Dedifferentiated amniotic fluid mesenchymal stem cell (primary cell): Measurements from ENCODE around the gene ZFAND3.

Experiments used
- DNase-seq: peaks from one replicate; pipeline ENCODE4 v3.0.0-alpha.2; 2016; ENCODE audit errors: extremely low spot score

ZFAND3 gene

DNA sequence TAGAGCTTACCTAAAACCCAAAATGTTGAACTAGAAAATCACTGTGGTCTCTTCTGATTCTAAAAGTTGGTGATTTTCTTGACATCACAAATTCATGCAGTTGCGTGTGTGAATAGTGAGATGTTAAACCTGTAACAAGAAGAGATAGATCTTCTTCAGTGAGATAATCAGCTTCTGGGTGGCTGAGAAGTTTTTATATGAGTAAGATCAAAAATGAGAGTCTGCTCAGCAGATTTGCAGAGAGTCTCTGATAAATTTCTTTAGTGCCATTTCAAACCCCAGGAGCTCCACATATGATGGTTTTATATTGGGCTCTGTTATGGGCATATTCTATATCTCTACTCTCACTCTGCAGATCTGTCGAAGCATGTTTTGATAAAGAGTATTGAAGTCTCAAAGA lies 185.4 kb downstream of the ZFAND3 start:
- DNase-seq, result no peak

DNA sequence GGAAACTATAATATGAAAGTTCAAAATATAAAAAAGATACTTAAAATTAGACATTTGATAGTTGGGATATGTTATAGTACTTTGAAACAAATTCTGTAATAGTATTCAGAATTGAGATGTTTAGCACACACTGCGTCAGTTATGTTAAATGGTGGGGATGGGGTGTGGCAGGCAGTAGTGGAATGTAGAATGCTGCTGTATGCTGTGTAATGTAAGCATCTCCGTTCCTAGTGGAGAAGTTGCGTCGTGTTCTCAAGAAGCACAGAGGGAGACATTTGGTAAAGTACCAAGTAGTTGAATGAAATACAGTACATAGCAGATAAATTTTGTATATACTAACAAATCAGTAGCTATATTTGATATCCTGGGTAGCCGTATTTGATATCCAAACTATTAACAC lies 192.4 kb downstream of the ZFAND3 start:
- DNase-seq, result no peak

DNA sequence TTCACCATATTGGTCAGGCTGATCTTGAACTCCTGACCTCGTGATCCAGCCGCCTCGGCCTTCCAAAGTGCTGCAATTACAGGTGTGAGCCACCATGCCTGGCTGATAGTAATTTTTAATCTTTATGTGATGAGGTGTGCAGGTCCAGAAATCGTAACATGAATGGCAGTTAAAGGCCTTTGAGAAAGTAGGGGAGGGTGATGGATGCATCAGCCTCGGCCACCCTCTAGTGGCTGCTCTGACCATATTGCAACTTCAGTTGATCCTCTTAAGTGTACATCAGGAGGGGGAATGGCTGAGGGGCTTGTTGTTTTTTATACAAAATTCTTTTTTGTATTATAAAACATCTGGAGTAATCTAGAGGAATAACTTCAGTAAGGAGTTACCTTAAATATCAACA lies 193.0 kb downstream of the ZFAND3 start:
- no peak for DNase-seq

DNA sequence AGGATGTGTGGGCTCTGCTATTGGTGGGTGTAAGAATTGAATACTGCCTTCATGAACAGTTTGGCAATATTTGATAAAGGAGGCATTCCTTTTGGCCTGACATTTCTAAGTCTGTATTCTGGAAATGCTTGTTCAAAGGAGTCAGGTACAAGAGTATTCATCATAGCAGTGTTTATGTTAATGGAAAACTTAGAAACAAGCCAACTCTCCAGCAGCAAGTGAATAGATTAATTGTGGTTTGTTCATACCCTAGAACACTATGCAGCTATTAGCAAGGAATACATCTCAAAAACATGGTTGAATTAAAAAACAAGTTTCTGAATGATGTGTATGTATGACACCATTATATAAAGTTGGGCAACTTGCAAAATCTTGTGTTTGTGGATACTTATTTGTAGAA lies 195.8 kb downstream of the ZFAND3 start:
- no peak for DNase-seq

DNA sequence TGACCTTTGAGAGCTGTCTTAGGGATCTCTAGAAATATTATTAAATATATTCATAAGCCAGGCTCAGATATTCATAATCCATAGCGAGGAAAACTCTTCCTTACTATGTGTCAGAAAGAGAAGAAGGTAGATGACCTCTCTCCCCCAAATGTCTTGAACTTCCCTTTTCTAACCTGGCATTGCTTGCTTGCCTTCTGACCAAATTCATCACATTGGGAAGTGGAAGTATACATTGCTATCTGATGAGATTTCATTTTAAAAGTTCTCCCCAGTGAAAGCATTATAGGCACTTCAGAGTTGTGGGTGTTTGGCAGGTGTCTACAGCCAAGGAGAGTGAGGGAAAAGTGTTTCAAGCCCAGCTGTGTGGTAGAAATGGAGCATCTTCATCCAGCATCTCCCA lies 197.3 kb downstream of the ZFAND3 start:
- DNase-seq, result no peak

DNA sequence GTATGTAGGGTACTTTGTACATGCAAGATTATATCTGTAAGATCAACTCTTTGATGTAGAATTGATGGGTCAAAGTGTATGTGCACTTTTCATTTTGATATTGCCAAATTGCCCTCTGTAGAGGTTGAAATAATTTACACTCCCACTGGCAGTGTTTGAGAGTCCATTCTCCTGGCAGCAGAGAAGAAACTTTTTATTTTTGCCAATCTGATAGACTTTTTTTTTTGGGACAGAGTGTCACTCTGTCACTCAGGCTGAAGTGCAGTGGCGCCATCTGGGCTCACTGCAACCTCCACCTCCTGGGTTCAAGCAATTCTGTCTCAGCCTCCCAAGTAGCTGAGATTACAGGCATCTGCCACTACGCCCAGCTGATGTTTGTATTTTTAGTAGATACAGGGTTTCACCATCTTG lies 199.2 kb downstream of the ZFAND3 start:
- DNase-seq, result no peak

DNA sequence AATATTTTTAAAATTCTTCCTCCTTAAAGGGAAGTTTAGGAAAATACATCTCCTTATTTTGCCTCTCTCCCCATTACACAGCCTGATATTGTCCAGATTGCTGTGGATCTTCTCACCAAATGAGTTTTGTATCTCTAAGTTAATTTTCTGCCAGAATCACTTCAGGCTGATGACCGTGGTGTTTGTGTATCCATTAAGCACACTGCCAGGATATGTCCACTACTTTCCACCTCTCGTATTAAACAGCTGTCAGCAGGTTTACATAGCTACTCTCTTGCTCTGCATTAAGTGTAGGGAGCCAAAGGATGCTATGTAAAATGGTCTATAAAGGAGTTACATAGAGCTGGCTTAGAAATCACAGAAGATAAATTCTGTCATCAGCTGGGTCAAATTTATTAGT lies 201.1 kb downstream of the ZFAND3 start:
- DNase-seq, result no peak

DNA sequence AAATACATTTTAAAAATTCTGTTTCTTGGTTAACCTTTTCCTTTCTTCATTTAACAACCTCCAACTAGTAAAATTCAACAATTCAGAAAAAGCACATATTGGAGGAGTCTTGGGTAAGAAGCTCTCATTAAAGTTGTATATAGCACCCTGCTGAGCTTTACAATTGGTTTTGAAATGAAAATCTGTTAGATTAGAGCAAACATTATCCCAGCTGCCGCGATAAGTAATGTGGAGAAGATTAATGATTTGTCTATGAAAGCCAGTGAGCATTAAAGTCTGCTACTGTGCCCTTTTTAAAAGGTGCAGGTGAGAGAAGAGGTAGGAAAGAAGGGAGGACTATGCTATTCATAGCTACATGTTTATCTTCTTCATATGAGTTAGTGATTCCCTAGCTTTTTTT lies 201.5 kb downstream of the ZFAND3 start:
- no peak for DNase-seq

DNA sequence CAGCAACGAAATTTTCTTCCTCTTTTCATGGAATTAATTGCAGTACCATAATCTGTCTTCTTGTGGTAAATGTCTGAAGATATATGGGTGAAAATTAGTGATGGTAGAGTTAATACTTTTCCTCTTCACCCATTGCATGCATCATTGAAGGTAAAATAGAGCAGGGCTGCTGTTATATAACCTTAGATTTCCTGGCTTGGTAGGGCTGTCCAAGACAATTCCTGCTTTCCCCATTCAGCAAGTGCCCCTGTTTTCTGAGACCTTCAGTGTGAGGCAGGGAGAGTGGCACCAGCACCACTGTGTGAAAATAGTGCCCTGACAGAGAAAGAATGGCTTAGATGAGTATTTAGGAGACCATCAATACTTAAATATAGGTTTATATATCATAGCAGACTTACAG lies 202.0 kb downstream of the ZFAND3 start:
- DNase-seq, result no peak

DNA sequence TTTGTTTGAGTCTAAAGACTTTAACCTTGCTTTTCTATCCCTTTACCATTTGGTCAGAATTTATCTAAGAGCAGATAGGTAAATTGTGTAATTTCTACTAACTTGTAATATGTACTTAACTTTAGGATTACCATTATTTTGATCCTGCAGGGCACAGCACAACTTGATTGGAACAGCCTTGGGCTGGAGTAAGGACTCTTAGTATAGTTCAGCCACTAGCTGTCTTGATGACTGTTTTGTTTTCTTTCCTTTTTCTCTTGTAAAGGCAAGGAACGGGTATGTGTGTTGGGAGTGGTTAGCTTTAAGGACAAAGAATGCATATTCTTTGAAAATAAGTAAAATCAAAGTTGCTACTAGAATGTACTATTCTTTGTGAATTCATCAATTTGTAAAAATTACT lies 203.2 kb downstream of the ZFAND3 start:
- DNase-seq, result no peak

DNA sequence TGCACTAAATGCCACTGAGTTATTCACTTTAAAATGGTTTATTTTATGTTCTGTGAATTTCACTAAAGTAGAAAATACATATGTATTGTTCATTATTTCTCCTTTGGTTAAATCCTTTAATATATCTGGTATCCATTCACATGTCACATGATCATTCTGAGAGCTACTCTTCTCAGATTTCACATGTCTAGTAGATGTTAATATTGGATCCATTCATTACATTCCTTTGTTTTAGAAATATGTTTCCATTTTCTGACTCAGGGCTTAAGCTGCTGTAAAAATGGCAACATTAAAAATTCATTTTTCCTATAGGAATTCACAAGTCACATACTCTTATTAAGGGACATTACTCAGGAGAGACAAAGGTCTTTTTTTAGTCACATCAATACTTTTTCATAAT lies 205.4 kb downstream of the ZFAND3 start:
- peak; percentile 43 for DNase-seq

DNA sequence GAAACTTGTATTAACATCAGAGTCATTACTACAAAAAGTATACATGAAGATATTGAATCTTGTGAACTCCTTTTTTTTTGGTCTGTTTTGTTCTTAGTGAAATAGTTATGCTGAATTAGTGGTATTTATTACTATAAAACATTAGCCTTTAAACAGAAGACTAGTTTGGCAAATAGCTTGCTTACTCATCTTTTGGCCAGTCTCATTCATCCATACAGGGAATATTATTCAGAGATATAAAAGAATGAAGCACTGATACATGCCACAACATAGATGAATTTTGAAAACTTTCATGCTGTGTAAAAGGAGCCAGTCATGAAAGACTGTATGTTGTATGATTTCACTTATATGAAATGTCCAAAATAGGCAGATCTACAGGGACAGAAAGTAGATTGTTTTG lies 205.9 kb downstream of the ZFAND3 start:
- DNase-seq, result no peak

DNA sequence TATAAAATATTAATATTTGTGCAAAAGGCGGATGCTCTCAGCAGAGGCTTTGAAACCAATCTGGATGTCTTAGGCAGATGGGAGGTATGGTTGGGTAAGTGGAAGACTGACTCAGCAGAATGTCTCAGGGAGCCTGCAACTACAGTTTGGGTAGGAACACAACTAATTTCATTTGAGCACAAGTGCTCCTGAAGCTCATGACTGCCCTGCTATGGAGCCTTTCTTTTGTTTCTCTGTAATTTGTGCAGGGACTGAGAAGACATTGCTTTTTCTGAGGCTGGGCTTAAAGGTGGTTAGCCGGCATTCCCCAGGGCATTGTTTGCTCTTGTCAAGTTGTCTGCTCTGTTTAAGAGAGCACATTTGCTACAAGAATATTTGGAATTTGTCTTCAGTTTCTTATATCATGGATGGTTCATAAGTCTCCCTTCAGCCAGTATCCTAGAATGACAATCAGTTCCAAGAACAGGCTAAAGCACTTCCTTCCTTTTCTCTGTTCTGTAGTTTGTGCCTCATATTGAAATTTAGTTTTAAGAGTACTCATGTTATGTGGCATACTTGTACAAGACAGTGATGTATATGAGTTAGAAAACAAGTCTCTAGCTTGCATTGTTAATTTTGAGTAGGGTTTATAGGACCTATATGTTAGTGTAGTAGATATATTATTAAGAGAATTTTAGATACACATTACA lies 208.3 kb downstream of the ZFAND3 start:
- DNase-seq, result no peak

DNA sequence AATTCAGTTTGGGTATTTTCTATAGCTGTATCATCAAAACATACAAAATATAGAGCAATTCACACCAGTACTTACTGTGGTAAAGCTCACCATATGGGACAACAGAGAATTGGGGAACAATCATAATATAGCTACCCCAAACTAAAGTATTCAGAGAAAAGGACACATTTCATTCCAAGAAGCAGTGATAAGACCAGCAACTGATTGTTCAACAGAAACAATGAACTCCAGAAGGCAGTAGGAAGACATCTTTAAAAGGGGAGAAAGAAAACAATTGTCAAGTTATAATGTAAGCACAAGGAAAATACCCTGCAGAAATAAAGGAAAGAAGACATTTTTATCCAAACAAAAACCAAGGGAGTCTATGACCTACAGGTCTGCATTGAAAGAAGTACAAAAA lies 210.9 kb downstream of the ZFAND3 start:
- DNase-seq, result no peak

DNA sequence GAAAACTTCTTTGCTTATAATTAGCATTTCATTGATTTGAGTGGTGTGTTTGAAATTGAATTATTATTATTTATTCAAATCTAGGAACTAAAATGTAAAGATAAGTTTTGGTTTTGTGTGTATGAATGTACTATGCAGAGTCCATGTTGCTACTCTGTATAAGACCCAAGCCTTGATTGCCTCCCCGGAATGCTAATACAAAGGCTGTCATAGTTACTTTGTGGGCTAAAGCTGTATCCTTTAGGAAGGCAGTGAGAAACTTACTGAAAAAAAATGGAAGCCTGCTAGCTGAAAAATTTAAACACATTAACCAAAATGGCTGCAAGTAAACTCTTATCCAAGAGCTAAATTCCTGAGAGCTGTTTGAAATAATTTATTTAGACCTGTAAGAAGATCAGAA lies 213.3 kb downstream of the ZFAND3 start:
- no peak for DNase-seq

DNA sequence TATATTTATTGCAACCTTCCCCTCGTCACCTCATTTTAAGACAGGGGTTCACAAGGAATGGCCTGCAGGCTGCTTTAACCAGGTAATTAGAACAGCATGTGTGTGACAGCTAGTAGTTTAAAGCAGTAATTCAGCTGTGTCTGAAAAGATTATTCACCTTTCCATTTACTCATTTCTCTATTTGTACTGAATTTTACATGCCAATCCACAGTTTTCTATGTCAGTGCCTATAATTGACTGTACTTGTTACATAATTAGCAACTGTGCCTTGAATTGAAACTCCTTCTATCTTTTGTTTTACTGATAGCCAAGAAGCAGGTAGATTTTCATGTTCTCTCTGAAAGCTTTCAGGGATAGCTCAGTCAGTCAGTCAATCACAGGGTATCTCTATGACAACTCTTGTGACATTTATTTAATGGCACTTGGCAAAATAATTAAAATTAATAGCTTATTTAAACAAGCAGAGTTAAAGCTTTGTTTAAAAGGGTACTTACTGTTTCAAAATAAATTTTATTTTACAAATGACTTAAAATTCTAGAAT lies 214.0 kb downstream of the ZFAND3 start:
- DNase-seq, result no peak

DNA sequence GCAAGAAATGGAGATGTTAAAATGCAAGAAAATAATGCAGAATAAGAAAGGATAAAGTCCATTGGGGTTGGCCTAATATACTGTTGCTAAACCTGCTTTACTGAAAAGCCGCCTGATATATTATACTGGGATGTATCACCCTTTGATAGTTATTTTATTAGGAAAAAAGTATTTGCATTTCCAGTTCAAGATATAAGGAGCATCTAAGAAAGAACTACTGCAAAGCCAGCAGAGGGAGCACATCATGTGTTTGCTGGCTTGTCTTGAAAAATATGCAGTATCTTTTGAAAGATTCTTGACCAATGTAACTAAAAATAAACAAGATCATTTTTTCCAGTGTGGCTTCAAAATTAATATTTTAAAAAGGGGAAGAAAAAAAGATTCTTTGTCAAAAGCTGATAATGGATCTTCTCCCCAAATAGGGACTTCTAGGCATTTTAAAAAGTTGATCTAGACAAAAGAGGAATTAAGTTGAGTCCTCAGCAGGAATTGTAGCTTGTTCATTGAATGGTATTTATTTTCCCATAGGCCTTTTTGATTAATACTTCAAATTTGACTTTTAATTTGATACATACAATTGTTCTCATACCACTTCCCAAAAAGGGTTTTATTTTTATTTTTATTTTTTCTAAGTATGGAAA lies 214.9 kb downstream of the ZFAND3 start:
- DNase-seq, result peak; percentile 59

DNA sequence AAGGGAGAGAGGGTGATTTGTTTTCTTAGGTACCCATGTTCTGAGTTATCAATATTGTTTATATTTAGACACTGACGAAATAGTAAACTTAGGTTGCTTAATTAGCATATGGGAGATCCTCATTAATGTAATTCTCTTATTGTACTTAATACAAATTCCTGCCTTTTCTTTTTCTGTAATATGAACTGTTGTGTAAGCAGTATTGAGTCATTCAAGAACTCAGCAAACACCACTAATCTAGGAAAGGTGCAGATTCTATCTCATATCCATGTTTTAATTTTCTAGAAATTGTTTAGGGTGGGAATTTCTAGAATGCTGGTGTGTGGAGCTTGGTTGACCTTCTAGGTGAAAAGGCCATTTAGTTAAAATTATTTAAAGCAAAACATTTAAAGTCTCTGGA lies 216.0 kb downstream of the ZFAND3 start:
- no peak for DNase-seq

DNA sequence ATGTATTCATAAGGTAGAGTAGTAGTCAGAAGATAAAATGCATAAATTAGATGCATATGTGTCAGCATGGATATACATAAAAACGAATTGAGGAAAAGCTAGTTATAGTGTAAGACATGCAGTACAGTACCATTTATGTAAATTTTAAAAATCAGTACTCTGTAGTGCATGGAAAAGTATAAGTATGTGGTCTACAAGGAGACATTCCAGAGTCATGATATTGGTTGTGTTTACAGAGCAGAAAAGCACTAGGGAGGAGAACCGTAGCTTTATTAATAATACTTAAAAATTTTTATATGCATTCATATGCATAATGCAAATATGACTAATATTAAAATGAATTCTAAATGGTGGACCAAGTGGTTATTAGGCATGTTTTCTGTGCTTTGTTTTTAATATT lies 220.0 kb downstream of the ZFAND3 start:
- DNase-seq, result no peak

DNA sequence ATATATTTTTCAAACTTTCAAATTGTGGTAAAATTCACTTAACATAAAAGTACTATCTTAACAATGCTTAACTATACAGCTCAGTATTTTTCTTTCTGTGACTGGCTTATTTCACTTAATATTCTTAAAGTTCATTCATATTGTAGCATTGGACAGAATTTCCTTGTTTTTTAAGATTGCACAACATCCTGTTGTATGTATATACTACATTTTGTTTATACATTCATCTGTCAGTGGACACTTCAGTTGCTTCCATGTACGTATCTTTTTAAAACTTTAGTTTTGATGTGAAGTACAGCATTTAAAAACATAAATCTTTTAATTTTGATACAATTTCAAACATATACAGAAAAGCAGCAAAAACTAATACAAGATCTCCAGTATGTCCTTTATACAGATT lies 220.7 kb downstream of the ZFAND3 start:
- DNase-seq, result no peak

DNA sequence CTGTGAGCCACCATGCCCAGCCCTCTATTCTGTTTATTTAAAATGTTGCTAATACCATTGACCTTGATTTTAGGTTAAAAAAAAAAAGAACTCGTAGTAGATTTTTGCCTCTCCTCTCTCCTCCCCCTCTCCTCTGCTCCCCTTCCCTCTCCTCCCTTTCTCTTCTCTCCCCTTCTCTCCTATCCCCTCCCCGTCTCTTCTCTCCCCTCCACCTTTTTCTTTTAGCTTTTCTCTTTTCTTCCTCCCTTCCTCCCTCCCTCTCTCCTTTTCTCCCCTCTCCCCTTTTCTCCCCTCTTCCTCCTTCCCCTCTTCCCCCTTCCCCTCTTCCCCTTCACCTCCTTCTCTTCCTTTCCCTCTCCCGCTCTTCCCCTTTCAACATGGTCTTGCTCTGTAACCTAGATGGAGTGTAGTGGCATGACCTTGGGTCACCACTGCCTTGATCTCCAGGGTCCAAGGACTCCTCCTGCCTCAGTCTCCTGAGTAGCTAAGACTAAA lies 223.8 kb downstream of the ZFAND3 start:
- DNase-seq, result no peak

DNA sequence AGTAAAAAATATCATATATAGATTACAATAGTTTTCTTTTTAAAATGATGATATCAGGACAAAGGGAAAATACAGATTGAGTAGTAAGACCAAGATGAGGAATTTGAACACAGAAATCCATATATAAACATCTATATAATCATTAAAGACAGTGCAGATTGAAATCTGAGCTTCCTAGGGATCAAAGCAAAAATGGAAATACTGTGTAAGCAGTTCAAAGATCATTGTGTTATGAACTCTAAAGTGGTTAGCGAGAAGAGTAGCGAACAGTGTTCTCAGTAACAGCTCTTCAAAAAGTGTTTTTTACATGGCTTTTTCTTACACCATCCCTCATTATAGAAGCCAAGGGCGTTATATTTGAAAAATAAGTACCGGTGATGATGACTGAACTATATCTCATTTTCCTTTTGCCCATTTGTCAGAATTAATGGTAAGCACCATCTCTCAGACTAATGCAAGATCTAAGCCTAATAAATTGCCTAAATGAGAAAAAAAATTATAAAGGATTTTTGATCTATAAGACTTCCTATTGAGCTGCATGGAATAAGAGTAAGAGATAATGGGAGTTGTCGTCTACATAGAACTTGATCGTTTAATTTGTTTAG lies 226.3 kb downstream of the ZFAND3 start:
- DNase-seq, result no peak

DNA sequence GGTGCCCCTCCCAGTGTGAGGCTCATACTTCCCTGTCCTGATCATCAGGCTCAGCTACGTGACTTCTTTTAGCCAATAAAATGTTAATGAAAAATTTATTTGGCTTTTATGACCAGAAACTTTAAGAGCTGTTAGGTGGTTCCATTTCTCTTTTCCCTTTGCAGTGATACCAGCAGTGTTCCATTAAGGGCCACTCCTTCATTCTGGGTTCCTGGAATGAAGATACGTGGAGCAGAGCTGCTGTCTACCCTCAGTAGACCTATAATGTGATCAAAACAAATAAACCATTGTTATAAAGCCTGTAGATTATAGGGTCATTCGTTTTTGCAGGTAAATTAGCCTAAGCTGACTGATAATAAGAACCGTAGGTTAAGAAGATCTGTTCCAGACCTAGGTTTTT lies 228.0 kb downstream of the ZFAND3 start:
- DNase-seq, result no peak
